GM18951 (cell line): ENCODE measurements around the gene RFX1.
"Not testable (repeated sequence)": the region's sequence is repeated elsewhere in the genome, so short reads cannot be mapped to it uniquely, and the experiment has no call there.

Experiments
- POLR2A ChIP-seq: IDR thresholded peaks from 4 replicates; pipeline ENCODE4 v1.6.1; 2011; ENCODE audit warnings: mild to moderate bottlenecking; ENCODE audit not compliant: insufficient read length, insufficient read depth; ENCODE audit errors: extremely low read depth
- in situ Hi-C: fragments of 300-500 bp; cut with MboI; formaldehyde crosslinking; loops from one replicate; pipeline ENCODE4 v1.12.0; 2022; ENCODE audit warnings: low sequenced_read_pairs, mixed read lengths, inconsistent platforms; ENCODE audit not compliant: unreplicated experiment

RFX1 gene

DNA sequence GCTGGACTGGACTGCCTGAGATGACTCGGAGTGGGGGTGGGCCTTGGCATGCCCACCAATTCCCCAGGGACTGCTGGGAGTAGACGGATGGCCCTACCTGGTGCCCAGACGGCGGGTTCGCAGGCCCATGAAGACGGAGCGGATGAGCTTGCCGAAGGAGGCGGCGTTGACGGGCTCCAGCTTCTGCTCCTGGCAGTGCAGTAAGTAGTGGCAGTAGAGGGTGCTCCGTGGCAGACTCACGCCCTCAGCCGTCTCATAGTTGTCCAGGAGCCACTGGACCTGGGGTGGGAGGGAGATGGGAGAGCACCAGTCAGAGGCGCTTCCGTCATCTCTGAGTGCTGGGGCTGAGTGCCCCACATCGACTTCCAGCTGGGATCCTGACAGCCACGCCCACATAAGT lies 36.2 kb downstream of the RFX1 start:
- TF ChIP-seq POLR2A, result no peak
- in situ Hi-C loops, result no loop called here

DNA sequence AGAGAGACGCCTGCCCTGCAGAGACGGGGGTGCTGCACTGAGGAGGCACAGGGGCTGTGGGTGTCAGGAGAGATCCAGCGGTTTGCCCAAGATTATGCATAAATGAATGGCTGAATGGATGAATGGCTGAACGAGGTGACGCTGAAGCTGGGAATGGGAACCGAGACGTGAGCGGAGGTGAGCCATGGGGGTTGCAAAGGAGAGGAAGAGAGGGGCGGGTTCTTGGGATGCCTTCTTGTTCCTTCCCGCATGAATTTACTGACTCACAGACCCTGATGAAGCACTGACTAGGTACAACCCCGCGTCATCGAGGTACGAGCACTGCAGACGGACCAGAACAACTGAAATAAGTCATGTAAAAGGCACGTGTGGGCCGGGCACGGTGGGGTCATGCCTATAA lies 37.1 kb downstream of the RFX1 start:
- in situ Hi-C loops, result no loop called here
- TF ChIP-seq POLR2A, result no peak

DNA sequence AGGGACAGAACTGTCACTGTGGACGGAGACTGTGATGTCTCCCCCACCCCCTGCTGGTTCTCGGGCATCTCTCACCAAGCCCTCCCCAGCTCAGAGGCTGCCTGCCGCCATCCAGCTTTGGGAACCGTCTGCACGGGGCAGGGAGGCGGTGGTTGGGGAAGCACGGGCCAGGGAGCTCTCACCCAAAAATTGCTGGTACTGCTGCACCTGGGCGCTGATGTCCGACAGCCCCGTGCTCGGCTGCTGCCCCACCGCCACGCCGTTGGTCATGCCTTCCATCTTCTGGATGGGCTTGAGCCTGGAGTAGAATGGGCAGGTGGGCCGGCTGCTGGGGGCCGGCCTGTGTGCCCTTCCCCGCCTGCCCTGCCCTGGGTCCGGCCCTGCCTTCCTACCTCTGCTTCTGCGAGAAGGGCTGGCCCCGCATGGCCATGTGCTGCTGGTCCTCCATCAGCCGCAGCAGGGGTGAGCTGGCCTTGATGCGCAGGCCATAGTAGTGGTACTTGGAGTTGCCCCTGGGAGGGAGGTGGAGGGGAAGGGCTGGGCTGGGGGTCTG lies 37.7 kb downstream of the RFX1 start:
- in situ Hi-C loops, result no loop called here
- TF ChIP-seq POLR2A, result no peak

DNA sequence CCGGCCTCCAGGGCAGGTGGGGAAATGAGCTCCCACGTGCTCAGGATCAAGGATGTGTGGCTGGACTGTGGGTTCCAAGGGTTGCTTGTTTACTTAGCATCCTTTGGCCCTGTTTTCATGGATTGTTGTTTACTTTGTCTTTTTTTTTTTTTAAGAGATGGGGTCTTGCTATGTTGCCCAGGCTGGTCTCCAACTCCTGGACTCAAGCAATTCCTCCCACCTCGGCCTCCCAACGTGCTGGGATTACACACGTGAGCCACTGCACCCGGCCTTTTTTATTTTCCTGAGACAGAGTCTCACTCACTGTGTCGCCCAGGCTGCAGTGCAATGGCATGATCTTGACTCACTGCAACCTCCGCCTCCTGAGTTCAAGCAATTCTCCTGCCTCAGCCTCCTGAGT lies 38.9 kb downstream of the RFX1 start:
- in situ Hi-C loops, result not testable (repeated sequence)

DNA sequence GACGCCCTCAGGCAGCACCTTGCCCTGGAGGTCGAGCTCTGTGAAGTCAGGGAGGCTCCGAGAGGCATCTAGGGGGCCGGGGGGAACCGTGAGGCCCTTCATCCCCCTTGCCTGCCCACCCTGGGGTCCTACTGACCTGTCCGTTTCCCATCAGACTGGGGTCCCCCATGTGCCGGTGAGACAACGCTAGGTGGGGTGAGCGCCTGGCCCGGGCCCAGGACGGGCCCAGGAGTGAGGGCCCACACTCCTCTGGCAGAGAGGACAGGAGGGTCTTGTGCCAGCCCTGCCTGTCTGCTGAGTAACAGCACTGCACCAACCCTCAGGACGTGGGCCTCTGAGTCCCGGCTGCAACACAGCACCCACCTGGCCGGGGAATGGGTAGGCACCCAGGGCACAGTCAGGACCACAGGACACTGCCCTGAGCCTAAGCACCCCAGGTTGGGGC lies 39.4 kb downstream of the RFX1 start:
- no peak for TF ChIP-seq POLR2A

DNA sequence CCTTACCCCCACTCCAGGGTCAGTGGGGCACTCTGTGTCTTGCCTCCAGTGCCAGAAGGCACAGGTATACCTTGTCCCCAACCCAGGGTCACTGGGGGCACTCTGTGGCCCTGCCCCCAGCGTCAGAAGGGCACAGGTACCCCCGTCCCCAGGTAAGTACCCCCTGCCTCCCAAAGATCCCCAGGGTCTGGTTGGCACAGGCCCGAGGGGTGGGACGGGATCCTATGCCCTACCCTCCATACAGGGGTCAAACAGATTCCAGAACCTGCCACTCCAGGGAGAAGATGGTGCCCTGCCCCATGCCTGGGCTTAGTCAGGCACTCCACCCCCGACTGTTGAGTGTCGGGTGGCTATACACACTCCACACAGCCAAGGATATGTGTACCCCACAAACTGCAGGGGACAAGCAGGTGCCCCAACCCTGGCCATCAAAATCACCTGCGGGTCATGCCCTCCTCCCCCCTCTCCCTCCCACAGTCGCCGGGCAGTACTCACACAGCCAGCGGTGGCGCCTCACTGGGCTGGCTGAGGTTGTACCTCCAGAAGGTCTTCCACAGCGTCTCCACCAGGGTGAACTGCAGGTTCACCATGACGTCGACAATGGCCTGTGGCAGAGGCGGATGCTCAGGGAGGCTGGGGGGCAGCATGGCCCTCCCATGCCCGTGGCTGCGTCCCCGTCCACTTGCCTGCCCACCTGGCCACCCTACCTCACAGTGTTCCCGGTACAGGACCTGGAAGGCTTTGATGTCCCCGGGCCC lies 40.0 kb downstream of the RFX1 start:
- TF ChIP-seq POLR2A, result no peak
- in situ Hi-C loops, result no loop called here

More for the DNA sequence above, 39.4 kb downstream of the RFX1 start:
- in situ Hi-C loops, result no loop called here

DNA sequence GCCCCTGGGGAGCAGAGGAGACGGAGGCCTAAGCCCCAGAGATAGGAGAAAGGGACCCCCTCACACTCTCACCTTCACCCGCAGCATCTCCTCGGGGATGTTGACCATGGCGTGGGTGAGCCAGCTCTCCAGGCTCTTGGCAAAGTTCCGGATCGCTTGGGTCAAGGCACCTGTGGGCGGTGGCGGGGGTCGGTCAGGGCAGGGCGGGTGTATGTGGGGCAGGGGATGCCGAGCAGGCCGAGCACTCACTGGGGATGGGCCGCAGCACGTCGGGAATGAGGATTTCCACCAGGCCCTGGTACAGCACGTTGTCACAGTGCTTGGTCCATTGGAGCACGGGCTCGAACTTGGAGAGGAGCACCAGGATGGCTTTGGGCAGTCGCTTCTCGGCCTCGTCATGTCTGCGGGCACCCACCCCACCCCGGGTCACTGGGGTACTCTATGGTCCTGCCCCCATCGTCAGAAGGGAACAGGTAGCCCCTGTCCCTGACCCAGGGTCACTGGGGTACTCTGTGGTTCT lies 40.7 kb downstream of the RFX1 start:
- no peak for TF ChIP-seq POLR2A
- in situ Hi-C loops, result no loop called here

DNA sequence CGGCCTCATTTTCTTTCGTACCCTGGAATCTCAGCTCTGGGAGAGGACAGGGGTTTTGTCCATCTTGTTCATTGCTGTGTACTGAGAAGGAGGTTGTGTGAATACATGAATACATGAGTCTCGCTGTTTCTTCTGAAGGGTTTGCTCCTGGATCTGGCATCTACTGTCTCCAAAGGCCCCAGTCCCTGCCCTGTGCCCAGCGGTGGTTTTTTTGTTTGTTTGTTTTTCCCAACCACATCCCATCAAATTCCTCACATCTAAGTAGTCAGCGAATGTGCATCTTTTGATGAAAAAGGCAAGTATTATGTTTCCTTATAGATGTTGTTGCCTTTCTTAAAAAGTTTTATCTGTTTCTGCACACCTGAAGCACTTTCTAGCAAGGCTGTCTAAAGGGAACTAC lies 41.3 kb downstream of the RFX1 start:
- in situ Hi-C loops, result no loop called here

DNA sequence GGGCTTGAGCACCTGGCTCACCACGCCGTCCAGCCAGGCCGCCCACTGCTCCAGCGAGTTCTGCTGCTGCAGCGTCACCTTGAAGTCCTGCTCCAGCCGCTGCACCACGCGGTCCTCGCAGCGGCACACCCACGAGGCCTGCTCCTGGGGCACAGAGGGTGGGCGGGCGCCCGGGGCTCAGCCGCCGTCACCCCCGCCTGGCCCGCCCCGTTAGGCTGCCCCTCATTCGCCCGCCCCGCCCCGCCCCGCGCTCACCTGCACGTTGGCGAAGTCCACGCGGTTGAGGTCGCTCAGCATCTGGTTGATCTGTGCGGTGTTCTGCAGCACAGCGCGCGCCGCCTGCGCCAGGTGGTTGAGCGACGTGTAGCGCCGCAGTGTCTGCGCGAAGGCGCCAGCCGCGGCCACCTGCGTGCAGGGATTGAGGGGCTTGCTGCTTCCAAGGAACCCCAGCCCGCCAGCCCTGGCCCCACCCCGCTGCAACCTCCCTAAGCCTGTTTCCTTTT lies 42.5 kb downstream of the RFX1 start:
- in situ Hi-C loops, result no loop called here
- no peak for TF ChIP-seq POLR2A

More for the DNA sequence above, 41.3 kb downstream of the RFX1 start:
- TF ChIP-seq POLR2A, result no peak

DNA sequence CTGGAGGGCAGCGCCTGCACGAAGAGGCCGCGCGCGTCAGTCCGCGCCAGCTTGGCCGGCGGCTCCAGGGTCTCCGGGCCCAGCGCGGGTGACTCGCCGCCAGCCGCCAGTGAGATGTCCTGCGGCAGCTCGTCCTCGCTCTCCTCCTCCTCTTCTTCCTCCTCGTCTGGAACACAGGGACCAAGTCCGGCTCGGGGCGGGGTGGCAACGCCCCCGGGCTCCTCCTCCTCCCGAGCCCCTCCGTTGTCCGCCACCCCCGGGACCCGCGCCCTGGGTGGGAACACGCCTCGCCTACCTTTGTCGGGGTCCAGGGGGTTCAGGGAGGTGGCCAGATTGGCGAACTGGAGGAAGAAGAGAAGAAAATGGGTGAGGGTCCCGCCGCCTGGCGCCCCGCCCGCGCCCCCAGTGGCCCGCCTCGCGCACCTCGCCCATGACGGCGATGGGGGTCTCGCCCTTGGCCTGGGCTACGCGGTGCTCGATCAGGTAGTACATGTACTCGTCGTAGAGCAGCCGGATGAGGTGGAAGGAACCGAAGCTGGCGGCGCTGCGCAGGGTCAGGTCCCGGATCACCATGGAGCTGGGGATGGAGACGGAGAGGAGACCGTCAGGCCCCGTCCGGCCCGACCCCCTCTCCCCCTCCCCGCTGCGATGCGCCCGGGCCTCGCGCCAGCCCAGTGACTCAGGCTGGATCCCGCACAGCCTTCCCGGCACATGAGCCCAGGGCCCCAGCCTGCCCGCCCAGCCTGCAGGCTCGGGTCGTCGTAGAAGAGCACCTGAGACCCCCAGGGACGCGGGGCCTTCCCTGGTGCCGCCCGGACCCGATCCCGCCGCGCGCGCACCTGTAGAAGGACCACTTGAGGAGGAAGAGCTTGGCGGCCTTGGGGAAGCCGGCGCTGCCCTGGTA lies 43.2 kb downstream of the RFX1 start:
- in situ Hi-C loops, result no loop called here
- TF ChIP-seq POLR2A, result no peak

DNA sequence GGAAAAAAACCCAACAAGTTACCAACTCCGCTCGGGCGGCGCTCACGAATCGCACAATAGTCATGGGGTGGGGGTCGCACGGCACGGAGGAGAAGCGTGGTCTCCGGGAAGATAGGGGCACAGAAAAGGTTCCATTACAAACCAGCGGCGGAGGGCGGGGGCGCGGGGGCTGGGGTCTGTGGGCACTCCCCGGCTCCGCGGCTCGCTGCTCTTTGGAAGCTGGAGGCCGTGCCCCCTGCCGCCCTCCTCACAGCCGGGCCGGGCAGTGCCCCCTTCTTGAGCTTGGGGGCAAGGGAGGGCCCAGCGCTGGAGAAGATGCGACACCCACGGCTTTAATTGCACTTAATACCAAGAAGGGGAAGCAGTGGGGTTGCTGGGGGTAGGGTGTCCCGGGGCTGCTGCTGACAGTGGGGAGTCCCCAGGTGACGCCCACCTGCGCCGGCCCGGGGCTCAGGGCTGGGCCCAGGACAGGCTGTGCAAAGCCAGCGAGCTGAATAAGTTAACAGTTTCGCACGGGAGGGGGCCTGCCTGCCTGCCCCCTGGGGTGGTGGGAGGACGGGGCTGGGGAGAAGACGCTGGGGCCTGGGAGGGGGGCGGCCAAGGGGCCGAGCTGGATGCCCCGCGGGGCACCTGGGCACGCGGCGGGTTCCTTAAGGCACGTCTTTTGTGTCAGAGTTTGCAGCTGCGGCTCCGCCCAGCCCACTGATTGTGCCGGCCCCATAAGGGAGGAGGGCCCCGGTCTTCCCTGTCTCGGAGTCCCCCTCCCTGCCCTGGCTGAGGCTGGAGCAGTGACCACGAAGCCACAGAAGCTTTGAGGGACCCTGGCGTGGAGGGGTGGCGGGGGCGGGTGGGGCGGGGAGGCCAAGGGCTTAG lies 44.1 kb downstream of the RFX1 start:
- TF ChIP-seq POLR2A, result no peak
- in situ Hi-C loops, result no loop called here

DNA sequence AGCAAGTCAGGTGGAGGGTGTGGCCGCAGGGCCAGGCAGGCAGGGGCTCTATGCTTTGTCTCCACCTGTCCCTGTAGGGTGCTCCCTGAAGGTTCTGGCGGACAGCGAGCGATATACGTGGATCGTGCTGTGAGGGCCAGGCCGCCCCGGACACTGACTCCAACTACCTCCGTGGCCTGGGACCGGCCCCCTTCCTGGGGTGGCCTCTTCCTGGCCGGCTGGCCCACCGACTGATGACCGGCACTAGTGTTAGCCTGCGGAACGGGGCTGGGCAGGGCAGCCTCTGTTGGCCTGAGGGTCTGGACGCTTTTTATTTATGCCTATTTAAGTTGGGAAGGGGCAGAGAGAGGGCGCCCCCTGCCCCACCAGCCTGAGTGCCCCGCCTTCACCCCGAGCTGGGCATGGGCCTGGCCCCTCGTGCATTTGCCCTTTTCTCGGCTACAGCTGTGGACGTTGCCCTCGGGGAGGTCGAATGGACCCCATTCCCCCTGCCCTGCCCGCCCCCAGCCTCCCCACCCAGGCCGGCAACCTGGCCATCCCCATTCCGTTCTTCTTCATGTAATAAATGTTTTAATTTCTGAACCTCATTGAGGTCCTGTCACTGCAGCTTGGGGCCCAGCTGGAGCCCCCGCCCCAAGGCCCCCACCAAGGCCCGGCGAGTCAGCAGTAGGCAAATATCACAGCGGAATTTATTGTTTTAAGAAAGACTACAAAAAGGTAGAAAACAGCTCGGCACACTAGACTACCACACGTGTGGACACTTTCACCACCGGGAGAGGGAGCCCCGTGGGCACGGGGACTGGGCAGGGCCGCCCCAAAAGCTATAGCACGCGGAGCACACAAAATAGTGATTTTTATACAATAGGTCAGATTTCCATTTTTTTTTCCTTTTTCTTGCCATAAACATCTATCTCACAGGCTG lies 45.0 kb downstream of the RFX1 start:
- in situ Hi-C loops, result no loop called here
- TF ChIP-seq POLR2A, result no peak
